Neural cell (in vitro differentiated cells): ENCODE data around the gene ELOB. TPM values are rescaled to one million over a fixed set of nuclear protein-coding genes. Genes with fewer than 3 reads are reported as not detected.

ENCODE experiments used
- H2AFZ ChIP-seq: fragments of 200-600, 300-800 bp; sonication (generic), shearing (Covaris generic); 2 replicates; pipeline ENCODE4 v1.6.0; 2014; ENCODE audit warnings: low read depth, mild to moderate bottlenecking, antibody characterized with exemption, low read length, moderate library complexity
- H3F3A ChIP-seq: fragments of 200-600 bp; shearing (Covaris generic); 2 replicates; pipeline ENCODE4 v1.6.1; 2016; ENCODE audit warnings: mild to moderate bottlenecking, moderate library complexity, mixed read lengths, antibody characterized with exemption, low read length; ENCODE audit not compliant: insufficient read depth, poor library complexity, severe bottlenecking
- H3K27ac ChIP-seq: fragments of 200-600, 300-800 bp; sonication (generic), shearing (Covaris generic); 2 replicates; pipeline ENCODE4 v1.5.1; 2014; ENCODE audit warnings: mild to moderate bottlenecking, low read length, moderate library complexity
- H3K27me3 ChIP-seq: fragments of 300-800, 200-600 bp; sonication (generic), shearing (Covaris generic); 2 replicates; pipeline ENCODE4 v1.6.0; 2014; ENCODE audit warnings: mild to moderate bottlenecking, low read depth, low read length, moderate library complexity; ENCODE audit not compliant: insufficient read depth
- H3K36me3 ChIP-seq: fragments of 300-800, 200-600 bp; sonication (generic), shearing (Covaris generic); 2 replicates; pipeline ENCODE4 v1.5.1; 2014; ENCODE audit warnings: mild to moderate bottlenecking, antibody characterized with exemption, low read length, moderate library complexity; ENCODE audit not compliant: insufficient read depth
- H3K4me2 ChIP-seq: fragments of 300-800, 200-600 bp; sonication (generic), shearing (Covaris generic); 2 replicates; pipeline ENCODE4 v1.6.0; 2014; ENCODE audit warnings: mild to moderate bottlenecking, low read length
- H3K4me3 ChIP-seq: fragments of 300-800, 200-600 bp; sonication (generic), shearing (Covaris generic); 2 replicates; pipeline ENCODE4 v1.5.1; 2014; ENCODE audit warnings: mild to moderate bottlenecking, low read length, moderate library complexity
- H3K79me2 ChIP-seq: fragments of 200-600 bp; shearing (Covaris generic); replicated peaks from 2 replicates; pipeline ENCODE4 v1.6.0; 2014; ENCODE audit warnings: mild to moderate bottlenecking, low read length, moderate library complexity; ENCODE audit not compliant: insufficient read depth
- H3K9ac ChIP-seq: fragments of 300-800, 200-600 bp; sonication (generic), shearing (Covaris generic); 2 replicates; pipeline ENCODE4 v1.6.1; 2016; ENCODE audit warnings: mild to moderate bottlenecking, low read length, mixed read lengths
- H3K9me2 ChIP-seq: fragments of 200-600 bp; shearing (Covaris generic); 2 replicates; pipeline ENCODE4 v1.6.1; 2016; ENCODE audit warnings: mild to moderate bottlenecking, low read length, mixed read lengths; ENCODE audit not compliant: insufficient read depth
- H3K9me3 ChIP-seq: fragments of 200-600, 300-800 bp; sonication (generic), shearing (Covaris generic); 2 replicates; pipeline ENCODE4 v1.6.1; 2016; ENCODE audit warnings: mild to moderate bottlenecking, mixed run types, low read length, moderate library complexity, mixed read lengths
- H4K20me1 ChIP-seq: fragments of 200-600 bp; shearing (Covaris generic); 2 replicates; pipeline ENCODE4 v1.6.1; 2016; ENCODE audit warnings: mild to moderate bottlenecking, mixed run types; ENCODE audit not compliant: insufficient read depth
- CTCF ChIP-seq: fragments of 450-650 bp; IDR thresholded peaks from 2 replicates; pipeline ENCODE4 v1.5.1; 2014; ENCODE audit warnings: antibody characterized with exemption, mild to moderate bottlenecking, moderate library complexity; ENCODE audit not compliant: poor library complexity, severe bottlenecking
- EP300 ChIP-seq: fragments of 450-650 bp; conservative IDR thresholded peaks from 2 replicates; pipeline ENCODE4 v1.6.1; 2014; ENCODE audit warnings: antibody characterized with exemption, mild to moderate bottlenecking, moderate library complexity; ENCODE audit not compliant: poor library complexity, severe bottlenecking
- EZH2 ChIP-seq: fragments of 200-600, 300-800 bp; shearing (Covaris generic), sonication (generic); IDR thresholded peaks from 2 replicates; pipeline ENCODE4 v1.6.1; 2014; ENCODE audit warnings: antibody characterized with exemption, low read length, borderline replicate concordance, mild to moderate bottlenecking; ENCODE audit not compliant: insufficient read depth, poor library complexity, severe bottlenecking
- MXI1 ChIP-seq: fragments of 450-650 bp; conservative IDR thresholded peaks from 2 replicates; pipeline ENCODE4 v1.6.1; 2014; ENCODE audit warnings: antibody characterized with exemption, mild to moderate bottlenecking; ENCODE audit not compliant: poor library complexity, severe bottlenecking
- POLR2AphosphoS5 ChIP-seq: IDR thresholded peaks from 2 replicates; pipeline ENCODE4 v1.6.1; 2012
- RAD21 ChIP-seq: fragments of 450-650 bp; conservative IDR thresholded peaks from 2 replicates; pipeline ENCODE4 v1.6.1; 2014; ENCODE audit warnings: antibody characterized with exemption, mild to moderate bottlenecking, moderate library complexity
- REST ChIP-seq: IDR thresholded peaks from 2 replicates; pipeline ENCODE4 v1.6.1; 2012; ENCODE audit warnings: borderline replicate concordance
- SMC3 ChIP-seq: fragments of 450-650 bp; conservative IDR thresholded peaks from 2 replicates; pipeline ENCODE4 v1.6.1; 2014; ENCODE audit warnings: antibody characterized with exemption, mild to moderate bottlenecking, moderate library complexity; ENCODE audit not compliant: poor library complexity
- TAF1 ChIP-seq: IDR thresholded peaks from 2 replicates; pipeline ENCODE4 v1.6.1; 2012; ENCODE audit warnings: low read depth
- polyA plus RNA-seq: library from polyadenylated mRNA; depleted of rRNA; stranded (reverse); fragments of >200 nt; gene quantifications from 2 replicates; pipeline ENCODE4 v1.2.3, GENCODE V29; 2014

ELOB gene
- polyA plus RNA-seq, 1 donor from 2014 or later: 513 TPM

GRCh38 chr16:2770057-2770951, 6.8 kb downstream of the ELOB start:
- Histone ChIP-seq H3F3A (no peaks in the 10 kb centered on the region), H3K27ac (no peak overlapping the region), H3K27me3 (no peaks in the 10 kb centered on the region), H4K20me1 (no peaks in the 10 kb centered on the region), H3K36me3 (peaks cover 30% of the 10 kb centered on the region), H3K4me3 (no peak overlapping the region), H3K4me2 (no peak overlapping the region), H2AFZ (no peak overlapping the region), H3K9me3 (peaks cover 11% of the 10 kb centered on the region), H3K79me2 (peaks cover 16% of the 10 kb centered on the region), H3K9me2 (no peaks in the 10 kb centered on the region), H3K9ac (no peak overlapping the region)
- TF ChIP-seq POLR2AphosphoS5 (no peak), RAD21 (no peak), EZH2 (no peak), TAF1 (no peak), SMC3 (no peak), REST (no peak)

GRCh38 chr16:2769675-2770056, 7.4 kb downstream of the ELOB start:
- no peaks in the 10 kb centered on the region for H4K20me1 ChIP-seq
- peaks cover 17% of the 10 kb centered on the region for H3K9me3 ChIP-seq
- peaks cover 12% of the 10 kb centered on the region for H3K79me2 ChIP-seq
- no peak overlapping the region for H2AFZ ChIP-seq
- H3F3A ChIP-seq: no peaks in the 10 kb centered on the region
- H3K9ac ChIP-seq: no peak overlapping the region
- H3K9me2 ChIP-seq: no peaks in the 10 kb centered on the region
- H3K27me3 ChIP-seq: no peaks in the 10 kb centered on the region
- no peak overlapping the region for H3K4me2 ChIP-seq
- no peak overlapping the region for H3K4me3 ChIP-seq
- H3K36me3 ChIP-seq: peaks cover 35% of the 10 kb centered on the region
- no peak overlapping the region for H3K27ac ChIP-seq
- TF ChIP-seq POLR2AphosphoS5 (no peak), TAF1 (no peak), SMC3 (no peak), EP300 (no peak), RAD21 (no peak), CTCF (no peak), REST (no peak), EZH2 (no peak), MXI1 (no peak)
